Lower lobe of right lung (tissue), 2 donors: ENCODE results near the gene DYRK1A. TPM values are rescaled to one million over a fixed set of nuclear protein-coding genes. Genes with fewer than 3 reads are reported as not detected.

Source experiments
- ATAC-seq, 2 donors: fragments of 200-7000 bp; cut with Tn5 transposase; one replicate each; pipeline ENCODE4 v1.9.1; 2020 to 2022; ENCODE audit warnings: mild to moderate bottlenecking in 2 of 2, moderate library complexity in 2 of 2
- DNase-seq: peaks from one replicate; pipeline ENCODE4 v3.0.0-alpha.2; 2020
- H3K27ac ChIP-seq: fragments of 200-600 bp; one replicate; pipeline ENCODE4 v1.8.0; 2022
- H3K27me3 ChIP-seq: fragments of 200-600 bp; one replicate; pipeline ENCODE4 v1.8.0; 2022; ENCODE audit warnings: low read depth
- H3K36me3 ChIP-seq: fragments of 200-600 bp; one replicate; pipeline ENCODE4 v1.8.0; 2022; ENCODE audit warnings: mild to moderate bottlenecking
- H3K4me1 ChIP-seq: fragments of 200-600 bp; one replicate; pipeline ENCODE4 v1.8.0; 2022
- H3K4me3 ChIP-seq: fragments of 200-600 bp; one replicate; pipeline ENCODE4 v1.8.0; 2022; ENCODE audit warnings: mild to moderate bottlenecking
- H3K9me3 ChIP-seq: fragments of 200-600 bp; one replicate; pipeline ENCODE4 v1.8.0; 2022
- intact Hi-C: fragments of 100-400 bp; cut with DNase I; formaldehyde crosslinking; loops from one replicate; pipeline ENCODE4 v1.11.0; 2022
- total RNA-seq: library from RNA; stranded (reverse); fragmentation: NEBNext Ultra II Directional; extraction: Animal tissue kit (Norgen Biotek cat#: 25700); gene quantifications from one replicate; pipeline ENCODE4 v1.2.1, GENCODE V29; 2021
- TF ChIP-seq, protein P1 (sequence below): fragments of 200-600 bp; IDR thresholded peaks from one replicate; pipeline ENCODE4 v1.8.0; 2022; ENCODE audit warnings: antibody characterized with exemption, mild to moderate bottlenecking
- donor health status: DM: no; HTN: yes; CAD: no; lungs with severe emphysema.

Gene DYRK1A
- total RNA-seq, 1 donor from 2014 or later = 67.7 TPM

DNA sequence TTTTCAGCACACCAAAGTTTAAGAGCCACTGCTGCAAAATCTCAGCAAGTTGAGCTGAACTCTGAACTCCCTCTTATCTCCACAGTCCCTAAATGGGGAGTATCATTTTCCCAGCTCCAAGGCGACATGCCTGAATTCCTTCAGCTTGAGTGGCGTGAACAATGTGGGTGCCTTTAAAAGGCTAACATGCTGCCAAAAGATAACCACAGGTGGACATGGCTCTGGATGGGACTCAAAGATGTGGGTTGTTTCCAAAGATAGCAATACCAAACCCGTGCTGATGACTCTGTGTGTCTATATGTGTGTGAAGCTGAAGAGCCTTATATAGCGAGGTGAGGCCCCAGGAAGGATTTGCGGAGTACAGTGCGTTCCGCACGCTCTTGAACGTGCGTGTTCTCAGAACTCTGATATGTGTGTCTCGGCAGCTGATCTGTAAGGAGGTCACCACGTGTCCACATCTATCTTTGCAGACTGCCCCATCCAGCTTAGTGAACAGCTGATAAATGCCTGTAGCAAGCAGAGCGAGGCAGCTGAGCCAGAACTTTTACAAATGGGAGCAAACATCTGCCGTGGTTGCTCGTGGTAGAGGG lies 189.2 kb downstream of the DYRK1A start:
- TF ChIP-seq, protein P1, sequence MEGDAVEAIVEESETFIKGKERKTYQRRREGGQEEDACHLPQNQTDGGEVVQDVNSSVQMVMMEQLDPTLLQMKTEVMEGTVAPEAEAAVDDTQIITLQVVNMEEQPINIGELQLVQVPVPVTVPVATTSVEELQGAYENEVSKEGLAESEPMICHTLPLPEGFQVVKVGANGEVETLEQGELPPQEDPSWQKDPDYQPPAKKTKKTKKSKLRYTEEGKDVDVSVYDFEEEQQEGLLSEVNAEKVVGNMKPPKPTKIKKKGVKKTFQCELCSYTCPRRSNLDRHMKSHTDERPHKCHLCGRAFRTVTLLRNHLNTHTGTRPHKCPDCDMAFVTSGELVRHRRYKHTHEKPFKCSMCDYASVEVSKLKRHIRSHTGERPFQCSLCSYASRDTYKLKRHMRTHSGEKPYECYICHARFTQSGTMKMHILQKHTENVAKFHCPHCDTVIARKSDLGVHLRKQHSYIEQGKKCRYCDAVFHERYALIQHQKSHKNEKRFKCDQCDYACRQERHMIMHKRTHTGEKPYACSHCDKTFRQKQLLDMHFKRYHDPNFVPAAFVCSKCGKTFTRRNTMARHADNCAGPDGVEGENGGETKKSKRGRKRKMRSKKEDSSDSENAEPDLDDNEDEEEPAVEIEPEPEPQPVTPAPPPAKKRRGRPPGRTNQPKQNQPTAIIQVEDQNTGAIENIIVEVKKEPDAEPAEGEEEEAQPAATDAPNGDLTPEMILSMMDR = no peak
- DNase-seq (no peak), ATAC-seq (no peak)
- Histone ChIP-seq H3K4me1 (peaks cover 11% of the 10 kb centered on the region), H3K27ac (no peak overlapping the region), H3K9me3 (no peaks in the 10 kb centered on the region), H3K4me3 (no peak overlapping the region), H3K27me3 (no peaks in the 10 kb centered on the region), H3K36me3 (no peaks in the 10 kb centered on the region)
- intact Hi-C loops = no loop called here

DNA sequence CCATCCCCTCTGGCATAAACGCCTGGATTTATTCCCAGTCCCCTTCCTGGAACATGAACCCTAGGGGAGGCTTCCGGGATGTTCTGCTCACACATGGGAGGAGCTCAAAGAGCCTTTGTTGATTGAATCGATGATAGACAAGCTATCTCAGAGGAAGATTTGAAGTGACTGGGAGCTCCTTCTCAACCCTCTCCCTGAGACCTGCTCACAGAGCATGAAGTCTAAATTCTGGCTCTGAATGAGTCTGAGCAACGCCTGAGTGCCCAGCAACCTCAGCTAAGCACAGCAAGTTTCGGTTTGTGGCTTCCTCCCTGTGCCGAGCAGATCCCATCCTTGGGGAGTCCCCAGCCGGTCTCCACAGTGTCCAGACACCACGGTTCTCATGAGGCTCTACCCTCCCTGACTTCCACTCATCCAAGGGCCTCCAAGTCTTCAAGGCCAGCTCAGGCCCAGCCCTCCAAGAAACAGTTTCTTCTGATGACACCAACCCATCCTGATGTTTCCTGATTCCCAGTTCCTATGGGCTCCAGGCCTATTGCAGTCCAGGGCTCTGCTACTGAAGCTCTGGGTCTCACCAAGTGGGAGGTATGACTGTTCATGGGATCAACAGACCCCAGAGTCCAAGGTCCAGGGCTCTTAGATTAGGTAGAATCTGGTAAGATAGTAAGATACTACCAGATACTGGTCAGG lies 190.8 kb downstream of the DYRK1A start:
- ATAC-seq (no peak), DNase-seq (no peak)
- intact Hi-C loops = no loop called here
- H3K4me1 ChIP-seq = no peaks in the 10 kb centered on the region
- H3K9me3 ChIP-seq = no peaks in the 10 kb centered on the region
- no peaks in the 10 kb centered on the region for H3K36me3 ChIP-seq
- TF ChIP-seq, protein P1 = no peak
- H3K27ac ChIP-seq = no peak overlapping the region
- no peak overlapping the region for H3K4me3 ChIP-seq
- H3K27me3 ChIP-seq = no peaks in the 10 kb centered on the region

DNA sequence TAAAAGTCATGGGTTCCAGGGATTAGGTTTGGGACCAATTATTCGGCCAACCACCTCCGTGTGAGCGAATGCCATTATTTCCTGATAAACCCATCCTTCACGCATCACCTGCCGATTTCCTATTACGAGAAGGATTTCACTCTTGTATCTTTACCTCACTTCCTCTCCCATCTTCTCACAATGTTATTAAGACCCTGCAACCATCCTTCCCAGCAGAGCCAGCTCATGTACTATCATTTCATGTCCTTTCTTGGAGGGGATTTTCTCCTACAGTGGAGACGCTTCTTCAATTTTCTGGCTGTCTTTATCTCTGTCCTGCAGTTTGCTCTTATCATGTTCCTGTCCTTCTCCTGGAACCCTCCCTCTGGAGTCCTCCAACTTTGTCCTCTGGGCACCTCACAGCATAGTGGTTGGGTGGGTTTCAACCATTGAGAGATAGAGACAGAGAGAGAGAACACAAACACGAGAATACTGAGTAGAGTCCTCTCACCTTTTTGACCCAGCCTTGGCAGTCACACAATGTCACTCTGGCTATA lies 192.2 kb downstream of the DYRK1A start:
- no peak for ATAC-seq
- TF ChIP-seq, protein P1 = no peak
- no peak for DNase-seq

DNA sequence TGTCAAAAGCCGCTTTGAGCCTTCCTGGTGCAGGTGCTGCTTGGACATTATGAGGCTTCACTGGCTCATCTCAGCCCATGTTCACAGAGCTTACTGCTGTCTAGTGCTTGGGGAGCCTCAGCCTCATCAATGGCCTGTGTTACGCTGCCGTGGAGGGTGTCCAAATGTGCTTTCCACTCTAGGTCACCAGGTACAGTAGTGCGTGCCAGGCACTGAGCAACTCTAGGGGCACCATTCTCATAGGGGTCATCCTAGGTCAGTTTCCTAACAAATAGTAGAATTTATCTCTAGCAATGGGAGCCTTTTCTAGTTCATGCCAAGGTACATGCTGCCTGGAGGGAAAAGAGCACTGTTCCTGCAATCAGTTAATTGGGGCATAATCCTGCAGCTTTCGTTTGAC lies 193.8 kb downstream of the DYRK1A start:
- peaks cover 22% of the 10 kb centered on the region for H3K4me1 ChIP-seq
- intact Hi-C loops = no loop called here
- no peak overlapping the region for H3K4me3 ChIP-seq
- H3K9me3 ChIP-seq = no peaks in the 10 kb centered on the region
- DNase-seq (no peak), ATAC-seq (no peak)
- H3K27ac ChIP-seq = no peak overlapping the region
- H3K27me3 ChIP-seq = no peaks in the 10 kb centered on the region
- TF ChIP-seq, protein P1 = no peak
- no peaks in the 10 kb centered on the region for H3K36me3 ChIP-seq

More for the DNA sequence above, 192.2 kb downstream of the DYRK1A start:
- intact Hi-C loops = no loop called here
- no peaks in the 10 kb centered on the region for H3K36me3 ChIP-seq
- peaks cover 9% of the 10 kb centered on the region for H3K4me1 ChIP-seq
- H3K27ac ChIP-seq = no peak overlapping the region
- no peaks in the 10 kb centered on the region for H3K9me3 ChIP-seq
- no peaks in the 10 kb centered on the region for H3K27me3 ChIP-seq
- H3K4me3 ChIP-seq = no peak overlapping the region

DNA sequence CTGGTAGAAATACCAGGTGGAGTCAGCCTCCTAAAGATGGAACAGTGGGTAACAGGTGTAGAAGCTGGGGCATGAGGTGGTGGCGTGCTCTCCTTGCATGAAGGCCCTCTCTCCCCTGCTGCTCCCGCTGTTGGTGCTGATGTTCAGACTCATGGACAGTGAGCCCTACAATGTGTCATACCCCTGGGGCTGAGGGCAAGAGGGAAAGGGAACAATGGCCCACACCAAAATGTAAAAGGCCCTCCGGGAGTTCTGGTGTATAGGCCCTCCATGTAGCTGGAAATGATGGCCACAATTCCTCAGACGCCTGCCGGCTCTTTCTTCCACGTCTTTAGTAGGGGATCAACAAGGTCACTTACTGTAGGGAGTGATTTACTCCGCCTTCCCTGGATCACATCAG lies 194.9 kb downstream of the DYRK1A start:
- Histone ChIP-seq H3K9me3 (no peaks in the 10 kb centered on the region), H3K27ac (no peak overlapping the region), H3K36me3 (no peaks in the 10 kb centered on the region), H3K27me3 (no peaks in the 10 kb centered on the region), H3K4me3 (no peak overlapping the region), H3K4me1 (peaks cover 26% of the 10 kb centered on the region)
- ATAC-seq (no peak), DNase-seq (no peak)
- intact Hi-C loops = no loop called here
- TF ChIP-seq, protein P1 = no peak
